Activated CD4-positive, alpha-beta memory T cell treated with anti-CD3 and anti-CD28 coated beads for 36 hours (primary cell): Measurements from ENCODE around the gene IL1A. TPM values are rescaled to one million over a fixed set of nuclear protein-coding genes. Genes with fewer than 3 reads are reported as not detected.

Source experiments
- CTCF ChIA-PET: fragments of 350-600 bp; sonication (Branson Sonifier 250); formaldehyde crosslinking; loops from one replicate; lab custom pipeline; 2021; ENCODE audit warnings: antibody characterized with exemption, inconsistent platforms; lab: Charles Lee
- POLR2A ChIA-PET: fragments of 350-600 bp; sonication (Branson Sonifier 250); formaldehyde crosslinking; loops from one replicate; lab custom pipeline; 2021; ENCODE audit warnings: antibody characterized with exemption; lab: Charles Lee
- DNase-seq: peaks from one replicate; pipeline ENCODE4 v3.0.0-alpha.2; 2020
- H3K27ac Mint-ChIP-seq: one replicate; pipeline ENCODE4 v1.8.0; 2021; ENCODE audit warnings: mixed read lengths
- H3K27me3 Mint-ChIP-seq: one replicate; pipeline ENCODE4 v1.8.0; 2021; ENCODE audit warnings: mixed read lengths
- H3K36me3 Mint-ChIP-seq: one replicate; pipeline ENCODE4 v1.8.0; 2021; ENCODE audit warnings: mixed read lengths
- H3K4me1 Mint-ChIP-seq: one replicate; pipeline ENCODE4 v1.8.0; 2021; ENCODE audit warnings: low read depth, mixed read lengths
- H3K4me3 Mint-ChIP-seq: one replicate; pipeline ENCODE4 v1.8.0; 2021; ENCODE audit warnings: mild to moderate bottlenecking, mixed read lengths
- H3K9me3 Mint-ChIP-seq: one replicate; pipeline ENCODE4 v1.8.0; 2021; ENCODE audit warnings: mixed read lengths
- intact Hi-C: fragments of 100-400 bp; cut with micrococcal nuclease; formaldehyde crosslinking; loops from one replicate; pipeline ENCODE4 v1.15.1; 2023
- total RNA-seq, 2 experiments: library from RNA; stranded (reverse); gene quantifications; one replicate each; pipeline ENCODE4 v1.2.3, GENCODE V29; 2021

Gene IL1A
- total RNA-seq, 2 experiments from 2014 or later = 15.7 to 16.4 TPM

DNA sequence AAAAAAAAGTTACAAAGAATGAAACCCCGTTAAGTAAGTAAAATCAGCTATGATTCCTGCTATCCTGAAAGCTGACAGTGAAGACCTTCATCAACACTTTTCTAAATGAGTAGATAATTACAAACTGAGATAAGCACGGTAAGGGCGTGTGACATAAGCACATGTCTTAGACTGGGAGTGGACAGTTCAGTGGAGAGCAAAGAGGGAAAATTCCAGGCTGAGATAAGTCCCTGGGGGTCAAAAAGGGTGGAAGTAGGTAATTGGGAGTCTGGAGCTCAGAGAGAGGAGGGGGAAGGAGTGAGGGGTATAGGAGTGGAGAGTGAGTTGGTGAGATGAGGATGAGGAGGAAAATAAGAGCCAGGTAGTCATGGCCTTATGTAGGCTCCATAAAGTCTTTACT is 4.4 kb upstream of the IL1A start:
- Mint-ChIP-seq H3K27me3 (peaks cover 4% of the 10 kb centered on the region), H3K9me3 (peaks cover 5% of the 10 kb centered on the region), H3K36me3 (no peaks in the 10 kb centered on the region), H3K27ac (no peak overlapping the region), H3K4me3 (no peak overlapping the region), H3K4me1 (peaks cover 13% of the 10 kb centered on the region)
- POLR2A ChIA-PET = no interaction called here
- intact Hi-C loops = no loop called here
- CTCF ChIA-PET = interaction anchor here (1.0 to 1.5 kb wide), 3 partner anchors 39 to 96 kb away, joined by 3 to 5 read pairs (median 5); no protein-coding TSS in a partner anchor
- DNase-seq = no peak

DNA sequence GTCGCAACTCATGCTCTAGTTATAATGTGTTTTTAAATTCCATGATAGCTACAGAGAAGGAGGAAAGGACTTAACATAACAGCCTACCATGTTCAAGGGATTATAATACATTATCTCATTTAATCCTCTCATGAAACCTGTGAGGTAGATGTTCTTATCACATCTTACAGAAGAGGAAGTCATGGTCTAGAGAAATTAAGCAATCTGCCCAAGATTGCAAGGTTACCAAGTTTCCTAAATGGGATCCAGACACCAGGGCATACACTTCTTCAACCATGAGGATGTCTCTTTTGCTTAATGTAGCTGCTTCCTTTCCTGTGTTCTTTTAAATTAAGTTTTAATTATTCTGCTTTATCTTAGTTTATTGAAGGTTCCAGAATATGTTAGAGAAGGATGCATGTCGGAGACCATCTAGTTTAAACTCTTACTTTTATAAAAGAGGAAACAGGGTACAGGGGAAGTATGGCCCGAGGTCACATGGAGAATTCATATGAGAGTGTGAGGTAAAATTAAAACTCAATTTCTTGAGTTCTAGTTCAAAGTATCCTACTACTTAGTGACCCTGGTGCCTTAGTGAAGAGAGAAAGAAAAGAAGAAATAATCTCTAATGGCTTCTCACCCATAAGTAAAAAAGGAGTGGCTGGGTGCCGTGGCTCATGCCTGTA is 3.6 kb upstream of the IL1A start:
- H3K27ac Mint-ChIP-seq = no peak overlapping the region
- no peak overlapping the region for H3K4me3 Mint-ChIP-seq
- H3K4me1 Mint-ChIP-seq = peaks cover 5% of the 10 kb centered on the region
- ChIA-PET POLR2A (no interaction called here), CTCF (no interaction called here)
- H3K36me3 Mint-ChIP-seq = no peaks in the 10 kb centered on the region
- no peak for DNase-seq
- H3K9me3 Mint-ChIP-seq = no peaks in the 10 kb centered on the region
- intact Hi-C loops = no loop called here
- H3K27me3 Mint-ChIP-seq = peaks cover 4% of the 10 kb centered on the region

DNA sequence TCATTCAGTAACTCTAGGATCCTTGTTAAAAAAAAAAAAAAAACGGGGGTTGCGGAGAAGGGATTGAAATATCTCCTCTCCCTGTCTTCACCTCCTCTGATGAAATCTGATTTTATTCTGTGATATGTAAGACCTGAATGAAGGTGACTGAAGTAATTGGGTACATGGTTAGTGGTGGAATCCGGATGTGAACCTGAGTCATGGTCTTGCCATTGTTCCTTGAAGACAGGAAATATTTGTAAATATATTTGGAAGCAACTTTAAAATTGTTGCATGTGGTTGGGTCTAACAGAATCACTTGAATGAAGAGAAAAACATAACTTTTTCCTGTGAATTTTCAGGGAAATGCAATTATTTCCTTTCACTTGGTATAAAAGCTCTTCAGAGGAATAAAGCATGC is 3.0 kb upstream of the IL1A start:
- ChIA-PET POLR2A (no interaction called here), CTCF (interaction anchor here (1.4 to 1.9 kb wide), 2 partner anchors 38 to 98 kb away, joined by 3 to 7 read pairs; no protein-coding TSS in a partner anchor)
- Mint-ChIP-seq H3K36me3 (no peaks in the 10 kb centered on the region), H3K27ac (no peak overlapping the region), H3K4me1 (peaks cover 3% of the 10 kb centered on the region), H3K9me3 (no peaks in the 10 kb centered on the region), H3K4me3 (no peak overlapping the region), H3K27me3 (peaks cover 4% of the 10 kb centered on the region)
- no peak for DNase-seq
- intact Hi-C loops = no loop called here

DNA sequence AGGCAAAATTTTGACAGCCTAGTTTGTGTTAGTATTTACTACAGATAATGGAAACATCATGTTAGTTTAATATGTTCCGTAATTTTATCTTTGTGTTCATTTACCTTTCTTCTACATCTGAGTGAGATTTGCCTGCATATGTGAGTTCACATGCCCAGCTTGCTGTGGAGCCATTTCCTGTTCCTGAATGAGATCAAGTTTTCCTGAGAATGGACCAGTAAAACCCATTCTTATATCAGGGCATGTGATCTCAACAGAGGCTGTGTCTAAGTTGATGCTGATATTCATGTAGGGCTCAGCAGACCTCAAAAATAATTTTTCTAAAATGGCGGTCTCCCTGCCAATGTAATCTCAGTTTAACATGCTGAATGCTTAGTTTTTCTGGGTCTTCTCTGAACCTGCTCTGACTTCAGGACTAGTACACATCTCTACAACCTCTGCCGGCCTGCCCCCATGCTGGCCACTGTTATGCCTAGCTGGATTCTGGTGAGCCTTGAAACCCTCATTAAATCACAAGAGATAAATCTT is 1.0 kb downstream of the IL1A start:
- ChIA-PET CTCF (interaction anchor here (1.1 to 1.5 kb wide), 4 partner anchors 12 to 102 kb away, joined by 3 to 6 read pairs (median 4); no protein-coding TSS in a partner anchor), POLR2A (no interaction called here)
- Mint-ChIP-seq H3K27ac (no peak overlapping the region), H3K4me1 (peaks cover 3% of the 10 kb centered on the region), H3K36me3 (no peaks in the 10 kb centered on the region), H3K27me3 (peaks cover 2% of the 10 kb centered on the region), H3K9me3 (no peaks in the 10 kb centered on the region), H3K4me3 (peak overlapping the region; percentile 34)
- DNase-seq = no peak
- intact Hi-C loops = no loop called here

DNA sequence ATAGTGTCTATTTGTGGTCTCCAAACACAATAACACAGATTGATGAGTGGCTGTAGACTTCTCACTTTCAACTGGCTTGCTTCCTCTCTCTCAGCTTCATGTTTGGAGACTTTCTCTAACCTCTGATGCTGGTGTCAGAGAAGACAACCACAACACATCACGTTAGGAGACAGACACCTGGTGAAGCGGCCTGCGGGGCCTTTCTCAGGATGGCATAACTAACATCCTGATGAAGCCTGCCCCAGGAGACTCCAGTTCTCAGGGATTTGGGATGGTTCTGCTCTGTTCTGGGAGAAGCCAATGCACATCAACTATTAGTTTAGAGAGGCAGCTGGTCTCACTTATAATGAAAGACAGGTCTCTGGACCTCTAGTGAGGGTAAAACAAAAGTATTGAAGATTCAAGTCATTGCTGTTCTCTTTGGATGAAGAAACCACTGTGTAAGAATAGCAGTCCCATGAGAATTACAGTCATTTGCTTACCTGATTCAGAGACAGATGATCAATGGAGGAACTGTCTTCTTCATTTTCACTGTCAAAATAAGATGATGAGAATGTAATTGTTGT is 2.0 kb downstream of the IL1A start:
- ChIA-PET CTCF (interaction anchor here (1.1 to 1.5 kb wide), 4 partner anchors 11 to 103 kb away, joined by 3 to 6 read pairs (median 4); no protein-coding TSS in a partner anchor), POLR2A (no interaction called here)
- no peaks in the 10 kb centered on the region for H3K9me3 Mint-ChIP-seq
- H3K27ac Mint-ChIP-seq = no peak overlapping the region
- no peak for DNase-seq
- peaks cover 2% of the 10 kb centered on the region for H3K27me3 Mint-ChIP-seq
- peaks cover 2% of the 10 kb centered on the region for H3K36me3 Mint-ChIP-seq
- intact Hi-C loops = no loop called here
- H3K4me1 Mint-ChIP-seq = peaks cover 9% of the 10 kb centered on the region
- H3K4me3 Mint-ChIP-seq = peak overlapping the region; percentile 24

DNA sequence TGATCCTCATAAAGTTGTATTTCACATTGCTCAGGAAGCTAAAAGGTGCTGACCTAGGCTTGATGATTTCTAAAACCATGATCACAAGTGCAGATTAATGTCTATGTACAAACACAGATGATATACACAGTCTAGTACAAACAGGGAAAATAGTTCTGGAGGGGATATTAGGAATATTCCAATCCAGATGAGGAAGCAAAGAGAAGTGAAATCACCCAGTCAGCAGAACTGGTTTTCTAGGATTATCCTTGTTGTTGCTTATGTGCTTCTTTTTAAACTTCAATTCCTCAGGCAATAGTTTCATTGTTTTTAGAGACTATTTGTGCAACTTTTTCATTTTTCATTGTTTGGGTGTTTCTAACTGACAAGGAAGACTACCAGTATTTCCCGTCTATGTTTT is 4.7 kb downstream of the IL1A start:
- POLR2A ChIA-PET = no interaction called here
- intact Hi-C loops = no loop called here

DNA sequence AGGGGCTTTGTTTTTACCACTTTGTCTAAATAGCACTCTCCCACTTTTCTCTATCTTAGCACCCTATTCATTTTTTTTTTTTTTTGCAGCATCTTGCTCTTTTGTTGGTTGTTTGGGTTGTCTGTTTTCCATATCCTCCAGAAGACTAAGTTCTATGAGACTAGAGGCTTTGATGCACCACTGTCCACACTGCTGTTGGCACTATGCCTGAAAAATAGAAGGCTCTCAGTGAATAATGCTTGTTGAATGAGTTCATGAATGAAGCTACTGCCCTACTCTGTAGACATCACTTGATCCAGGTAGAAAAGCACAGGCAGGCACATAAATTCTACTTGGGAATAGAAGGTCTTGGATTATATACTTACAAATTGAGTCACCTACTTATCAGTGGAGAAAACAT is 7.3 kb downstream of the IL1A start:
- no peak overlapping the region for H3K27ac Mint-ChIP-seq
- H3K4me1 Mint-ChIP-seq = peaks cover 16% of the 10 kb centered on the region
- H3K36me3 Mint-ChIP-seq = peaks cover 3% of the 10 kb centered on the region
- no peaks in the 10 kb centered on the region for H3K9me3 Mint-ChIP-seq
- no peak overlapping the region for H3K4me3 Mint-ChIP-seq
- POLR2A ChIA-PET = no interaction called here
- CTCF ChIA-PET = interaction anchor here (0.7 kb wide), 1 partner anchor 40 kb away, joined by 3 read pairs; no protein-coding TSS in a partner anchor
- H3K27me3 Mint-ChIP-seq = no peaks in the 10 kb centered on the region
- DNase-seq = no peak
- intact Hi-C loops = no loop called here

More for the DNA sequence above, 4.7 kb downstream of the IL1A start:
- DNase-seq = no peak
- peaks cover 19% of the 10 kb centered on the region for H3K4me1 Mint-ChIP-seq
- H3K27me3 Mint-ChIP-seq = no peaks in the 10 kb centered on the region
- peaks cover 3% of the 10 kb centered on the region for H3K36me3 Mint-ChIP-seq
- H3K27ac Mint-ChIP-seq = no peak overlapping the region
- H3K4me3 Mint-ChIP-seq = no peak overlapping the region
- CTCF ChIA-PET = no interaction called here
- no peaks in the 10 kb centered on the region for H3K9me3 Mint-ChIP-seq

DNA sequence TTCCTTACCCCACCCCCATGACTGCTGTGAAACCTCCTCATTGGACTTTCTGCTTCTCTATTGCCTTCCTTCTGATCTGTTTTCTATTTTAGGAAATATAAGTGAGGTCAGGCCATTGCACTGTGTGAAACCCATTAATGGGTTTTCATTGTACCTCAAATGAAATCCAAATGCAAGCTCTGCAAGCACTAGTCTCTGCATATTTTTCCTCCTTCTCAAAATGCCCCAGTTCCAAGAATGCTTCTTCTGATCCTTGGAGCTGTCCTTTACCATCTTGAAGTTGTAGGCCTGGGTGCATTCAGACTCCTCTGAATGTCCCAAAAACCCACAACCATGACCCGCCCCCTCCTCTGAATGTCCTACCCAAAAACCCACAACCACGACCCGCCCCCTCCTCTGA is 8.2 kb downstream of the IL1A start:
- no peaks in the 10 kb centered on the region for H3K27me3 Mint-ChIP-seq
- intact Hi-C loops = no loop called here
- peaks cover 16% of the 10 kb centered on the region for H3K4me1 Mint-ChIP-seq
- no peak overlapping the region for H3K4me3 Mint-ChIP-seq
- peaks cover 3% of the 10 kb centered on the region for H3K36me3 Mint-ChIP-seq
- DNase-seq = no peak
- ChIA-PET POLR2A (no interaction called here), CTCF (no interaction called here)
- no peaks in the 10 kb centered on the region for H3K9me3 Mint-ChIP-seq
- no peak overlapping the region for H3K27ac Mint-ChIP-seq

DNA sequence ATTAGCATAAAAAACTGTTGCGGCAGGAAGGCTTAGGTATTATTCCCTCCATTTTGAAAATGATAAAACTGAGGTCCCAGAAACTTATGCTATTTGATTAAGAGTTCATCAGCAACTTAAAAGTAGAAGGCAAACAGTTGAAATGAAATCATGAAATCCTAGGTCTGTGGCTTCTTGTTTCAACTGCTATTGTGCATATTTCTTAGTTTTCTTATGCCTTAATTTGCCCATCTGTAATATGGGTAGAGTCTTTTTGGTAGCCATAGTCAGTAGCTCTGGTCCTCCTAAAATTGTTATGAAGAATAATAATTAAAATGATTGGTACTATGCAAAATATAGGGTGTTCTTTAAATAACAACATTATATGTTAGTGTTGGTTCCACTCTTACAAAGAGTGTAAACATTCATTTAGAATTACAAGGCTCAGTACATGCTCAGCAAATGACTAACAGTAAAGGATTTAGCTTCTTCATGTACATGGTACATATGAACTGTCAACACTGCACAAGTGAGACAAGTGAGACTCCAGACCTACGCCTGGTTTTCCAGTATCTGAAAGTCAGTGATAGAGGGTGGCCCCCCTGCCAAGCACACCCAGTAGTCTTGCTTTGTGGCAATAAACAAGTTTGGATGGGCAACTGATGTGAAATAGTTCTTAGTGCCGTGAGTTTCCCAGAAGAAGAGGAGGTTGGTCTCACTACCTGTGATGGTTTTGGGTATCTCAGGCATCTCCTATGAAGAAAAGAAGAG is 9.6 kb downstream of the IL1A start:
- POLR2A ChIA-PET = no interaction called here
- no peaks in the 10 kb centered on the region for H3K27me3 Mint-ChIP-seq
- no peak overlapping the region for H3K27ac Mint-ChIP-seq
- no peak for DNase-seq
- H3K4me1 Mint-ChIP-seq = peaks cover 16% of the 10 kb centered on the region
- H3K4me3 Mint-ChIP-seq = no peak overlapping the region
- H3K36me3 Mint-ChIP-seq = peaks cover 3% of the 10 kb centered on the region
- intact Hi-C loops = no loop called here
- CTCF ChIA-PET = interaction anchor here (0.8 to 2.7 kb wide), 3 partner anchors 23 to 110 kb away, joined by 3 to 10 read pairs (median 8); no protein-coding TSS in a partner anchor
- H3K9me3 Mint-ChIP-seq = no peaks in the 10 kb centered on the region

DNA sequence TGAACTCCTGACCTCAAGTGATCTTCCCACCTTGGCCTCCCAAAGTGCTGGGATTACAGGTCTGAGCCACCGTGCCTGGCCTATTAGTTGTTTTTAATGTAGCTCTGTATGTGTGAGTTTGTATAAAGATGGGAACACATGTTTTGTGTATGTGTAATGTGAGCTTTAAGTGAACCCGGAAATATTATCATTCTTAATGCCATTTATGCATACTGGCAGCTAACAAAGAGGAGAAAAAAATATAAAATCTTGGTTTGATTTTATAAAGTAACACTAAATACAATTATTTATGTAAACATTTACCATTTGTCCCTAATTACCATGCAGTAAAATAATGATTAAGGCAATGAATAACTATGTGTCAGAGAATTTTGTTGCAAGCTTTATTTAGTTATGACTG is 10.7 kb downstream of the IL1A start:
- H3K4me3 Mint-ChIP-seq = no peak overlapping the region
- H3K9me3 Mint-ChIP-seq = no peaks in the 10 kb centered on the region
- ChIA-PET POLR2A (no interaction called here), CTCF (interaction anchor here (0.8 to 2.7 kb wide), 5 partner anchors 24 to 365 kb away, joined by 3 to 10 read pairs (median 3); no protein-coding TSS in a partner anchor)
- DNase-seq = no peak
- intact Hi-C loops = no loop called here
- H3K27me3 Mint-ChIP-seq = no peaks in the 10 kb centered on the region
- H3K36me3 Mint-ChIP-seq = peaks cover 3% of the 10 kb centered on the region
- H3K27ac Mint-ChIP-seq = no peak overlapping the region
- peaks cover 16% of the 10 kb centered on the region for H3K4me1 Mint-ChIP-seq

DNA sequence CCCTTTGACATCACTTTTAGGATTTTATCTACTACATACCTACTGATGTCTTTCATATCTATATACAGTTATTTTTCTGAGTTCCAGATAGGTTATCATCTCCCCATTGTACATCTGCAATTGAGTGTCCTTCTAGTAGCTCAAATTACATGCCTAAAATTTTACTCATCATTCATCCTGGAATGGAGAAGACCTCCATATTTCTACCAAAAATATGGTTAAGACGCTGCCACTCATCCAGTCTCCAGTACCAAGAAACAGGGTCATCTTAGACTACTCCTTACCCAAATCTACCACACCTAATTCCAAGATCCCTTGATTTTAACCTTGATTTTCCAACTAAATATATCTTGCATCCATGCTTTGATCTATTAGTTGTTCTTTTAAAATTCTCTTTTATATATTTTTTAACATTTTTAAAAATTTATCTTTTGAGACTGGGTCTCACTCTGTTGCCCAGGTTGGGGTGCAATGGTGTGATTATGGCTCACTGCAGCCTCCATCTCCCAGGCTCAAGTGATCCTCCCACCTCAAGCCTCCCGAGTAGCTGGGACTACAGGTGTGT is 11.3 kb downstream of the IL1A start:
- no peaks in the 10 kb centered on the region for H3K9me3 Mint-ChIP-seq
- intact Hi-C loops = no loop called here
- H3K27me3 Mint-ChIP-seq = no peaks in the 10 kb centered on the region
- DNase-seq = no peak
- POLR2A ChIA-PET = no interaction called here
- no peak overlapping the region for H3K27ac Mint-ChIP-seq
- H3K4me1 Mint-ChIP-seq = peaks cover 21% of the 10 kb centered on the region
- CTCF ChIA-PET = interaction anchor here (0.8 to 2.7 kb wide), 5 partner anchors 24 to 365 kb away, joined by 3 to 10 read pairs (median 3); no protein-coding TSS in a partner anchor
- H3K36me3 Mint-ChIP-seq = peaks cover 3% of the 10 kb centered on the region
- H3K4me3 Mint-ChIP-seq = no peak overlapping the region
